ENCODE data around the gene PDGFB. TPM values are rescaled to one million over a fixed set of nuclear protein-coding genes. Genes with fewer than 3 reads are reported as not detected.

The PDGFB gene
- total RNA-seq, 1 experiment from 2014 or later = 8.3 TPM

GRCh38 chr22:39250131-39250530, 5.3 kb upstream of the PDGFB start:
- ChIA-PET CTCF (interaction anchor here (0.5 kb wide), 1 partner anchor 137 kb away, joined by 4 read pairs; no protein-coding TSS in a partner anchor), POLR2A (no interaction called here)
- Mint-ChIP-seq H3K36me3 (ENCODE audit: insufficient read depth, unreplicated experiment) (peaks cover 20% of the 10 kb centered on the region), H3K4me3 (ENCODE audit: unreplicated experiment) (no peak overlapping the region), H3K27ac (ENCODE audit: unreplicated experiment) (no peak overlapping the region), H3K9me3 (ENCODE audit: unreplicated experiment) (no peaks in the 10 kb centered on the region), H3K27me3 (ENCODE audit: insufficient read depth, unreplicated experiment) (no peaks in the 10 kb centered on the region), H3K4me1 (ENCODE audit: low read depth, unreplicated experiment) (peaks cover 12% of the 10 kb centered on the region)
- no TSS peak for BruUV-seq (replicated peaks)
- Histone ChIP-seq H3K9me3 (no peaks in the 10 kb centered on the region), H3K4me1 (0 out of 2 replicates have a peak, but pooled peaks cover 4% of the 10 kb centered on the region), H3K27me3 (replicated peaks; ENCODE audit: control insufficient read depth, insufficient read depth, low read length) (no peaks in the 10 kb centered on the region), H3K36me3 (ENCODE audit: control insufficient read depth, insufficient read depth, low read length) (no peaks in the 10 kb centered on the region; the same call in none of the 2 replicates), H3K4me3 (ENCODE audit: low read depth, low read length) (no peak overlapping the region)
- no peak for DNase-seq
- TF ChIP-seq CTCF (IDR thresholded peaks at IDR 0.05; ENCODE audit: insufficient read depth in 1 of 2, low read depth in 1 of 2, low read length in 1 of 2, severe bottlenecking in 1 of 2, unreplicated experiment in 1 of 2) = no peak
- intact Hi-C loops (cut with micrococcal nuclease; ENCODE audit: unreplicated experiment) = loop anchor here (5.0 kb wide), 1 partner anchor 42 kb away; no protein-coding TSS in a partner anchor

- Mint-ChIP-seq H3K27ac (ENCODE audit: unreplicated experiment) (no peak overlapping the region), H3K36me3 (ENCODE audit: insufficient read depth, unreplicated experiment) (peaks cover 20% of the 10 kb centered on the region), H3K4me1 (ENCODE audit: low read depth, unreplicated experiment) (peaks cover 7% of the 10 kb centered on the region), H3K9me3 (ENCODE audit: unreplicated experiment) (no peaks in the 10 kb centered on the region), H3K4me3 (ENCODE audit: unreplicated experiment) (no peak overlapping the region), H3K27me3 (ENCODE audit: insufficient read depth, unreplicated experiment) (no peaks in the 10 kb centered on the region)
- 0 out of 2 replicates have a peak, but pooled peaks cover 4% of the 10 kb centered on the region for H3K4me1 ChIP-seq
- ChIA-PET CTCF (interaction anchor here (0.5 to 1.0 kb wide), 2 partner anchors 62 to 198 kb away, joined by 3 read pairs; no protein-coding TSS in a partner anchor), POLR2A (no interaction called here)
- intact Hi-C loops (cut with micrococcal nuclease; ENCODE audit: unreplicated experiment) = no loop called here
- no peaks in the 10 kb centered on the region; the same call in none of the 2 replicates for H3K36me3 ChIP-seq (ENCODE audit: control insufficient read depth, insufficient read depth, low read length)
- no peaks in the 10 kb centered on the region for H3K9me3 ChIP-seq
- H3K27me3 ChIP-seq (replicated peaks; ENCODE audit: control insufficient read depth, insufficient read depth, low read length) = no peaks in the 10 kb centered on the region
- TF ChIP-seq CTCF (IDR thresholded peaks at IDR 0.05; ENCODE audit: insufficient read depth in 1 of 2, low read depth in 1 of 2, low read length in 1 of 2, severe bottlenecking in 1 of 2, unreplicated experiment in 1 of 2) = no peak
- BruUV-seq (replicated peaks) = no TSS peak
- no peak overlapping the region for H3K4me3 ChIP-seq (ENCODE audit: low read depth, low read length)
- no peak for DNase-seq
Observed at GRCh38 chr22:39249086-39249704, 4.4 kb upstream of the PDGFB start.

DNA sequence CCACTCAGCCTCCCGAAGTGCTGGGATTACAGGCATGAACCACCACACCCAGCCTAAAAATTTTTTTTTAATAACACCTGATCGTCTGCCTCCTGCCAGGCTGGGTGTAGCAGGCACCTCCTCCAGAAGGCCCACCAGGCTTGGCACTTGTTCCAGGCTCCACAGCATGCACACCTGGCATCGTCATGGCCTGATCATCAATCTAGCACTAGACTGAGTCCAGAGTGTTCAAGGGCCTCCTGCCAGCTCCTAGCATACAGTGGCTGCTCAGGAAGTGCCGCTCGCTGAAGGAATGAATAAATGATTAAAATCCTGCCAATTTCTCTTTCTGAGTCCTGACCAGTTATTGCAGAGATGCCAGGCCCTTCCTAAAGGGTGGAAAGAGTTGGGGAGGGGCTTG, 3.5 kb upstream of the PDGFB start:
- no peak for DNase-seq
- Histone ChIP-seq H3K4me3 (ENCODE audit: low read depth, low read length) (no peak overlapping the region), H3K36me3 (ENCODE audit: control insufficient read depth, insufficient read depth, low read length) (no peaks in the 10 kb centered on the region; the same call in none of the 2 replicates), H3K9me3 (no peaks in the 10 kb centered on the region), H3K27me3 (replicated peaks; ENCODE audit: control insufficient read depth, insufficient read depth, low read length) (no peaks in the 10 kb centered on the region), H3K4me1 (no peaks in the 10 kb centered on the region)
- H3K27ac Mint-ChIP-seq (ENCODE audit: unreplicated experiment) = no peak overlapping the region
- no TSS peak for BruUV-seq (replicated peaks)
- H3K36me3 Mint-ChIP-seq (ENCODE audit: insufficient read depth, unreplicated experiment) = peaks cover 22% of the 10 kb centered on the region
- ChIA-PET POLR2A (interaction anchor here (0.6 kb wide), 1 partner anchor 76 kb away, joined by 3 read pairs; no protein-coding TSS in a partner anchor), CTCF (no interaction called here)
- H3K4me3 Mint-ChIP-seq (ENCODE audit: unreplicated experiment) = no peak overlapping the region
- no peak for TF ChIP-seq CTCF (IDR thresholded peaks at IDR 0.05; ENCODE audit: insufficient read depth in 1 of 2, low read depth in 1 of 2, low read length in 1 of 2, severe bottlenecking in 1 of 2, unreplicated experiment in 1 of 2)
- H3K9me3 Mint-ChIP-seq (ENCODE audit: unreplicated experiment) = no peaks in the 10 kb centered on the region
- intact Hi-C loops (cut with micrococcal nuclease; ENCODE audit: unreplicated experiment) = no loop called here
- H3K27me3 Mint-ChIP-seq (ENCODE audit: insufficient read depth, unreplicated experiment) = no peaks in the 10 kb centered on the region
- H3K4me1 Mint-ChIP-seq (ENCODE audit: low read depth, unreplicated experiment) = peaks cover 7% of the 10 kb centered on the region

Measured in Caco-2 (cell line).